Activated B cell treated with CpG ODN at 0.5 μM for 24 hours (primary cell): ENCODE data around the gene ANXA4. TPM values are rescaled to one million over a fixed set of nuclear protein-coding genes. Genes with fewer than 3 reads are reported as not detected.

Source experiments
- ATAC-seq: fragments of 200-7000 bp; cut with Tn5 transposase; one replicate; pipeline ENCODE4 v1.10.0; 2021; ENCODE audit warnings: low read depth, mild to moderate bottlenecking, moderate library complexity
- CTCF ChIA-PET: fragments of 350-600 bp; sonication (Branson Sonifier 250); formaldehyde crosslinking; loops from one replicate; lab custom pipeline; 2021; ENCODE audit warnings: antibody characterized with exemption; lab: Charles Lee
- POLR2A ChIA-PET: fragments of 350-600 bp; sonication (Branson Sonifier 250); formaldehyde crosslinking; loops from one replicate; lab custom pipeline; 2021; ENCODE audit warnings: antibody characterized with exemption; lab: Charles Lee
- DNase-seq: peaks from one replicate; pipeline ENCODE4 v3.0.0; 2022
- H3K27ac Mint-ChIP-seq: one replicate; pipeline ENCODE4 v1.8.0; 2020; ENCODE audit warnings: mixed read lengths
- H3K27me3 Mint-ChIP-seq: one replicate; pipeline ENCODE4 v1.8.0; 2021; ENCODE audit warnings: mixed read lengths
- H3K36me3 Mint-ChIP-seq: one replicate; pipeline ENCODE4 v1.8.0; 2021; ENCODE audit warnings: low read depth, mixed read lengths
- H3K4me1 Mint-ChIP-seq: one replicate; pipeline ENCODE4 v1.8.0; 2021; ENCODE audit warnings: mixed read lengths
- H3K4me3 Mint-ChIP-seq: one replicate; pipeline ENCODE4 v1.8.0; 2020; ENCODE audit warnings: mild to moderate bottlenecking, mixed read lengths
- H3K9me3 Mint-ChIP-seq: one replicate; pipeline ENCODE4 v1.8.0; 2020; ENCODE audit warnings: mixed read lengths
- CTCF ChIP-seq: fragments of 200-600 bp; IDR thresholded peaks from one replicate; pipeline ENCODE4 v1.8.0; 2022; ENCODE audit warnings: antibody characterized with exemption, mild to moderate bottlenecking
- intact Hi-C: fragments of 100-400 bp; cut with micrococcal nuclease; formaldehyde crosslinking; loops from one replicate; pipeline ENCODE4 v1.15.1; 2024
- total RNA-seq: library from RNA; stranded (reverse); gene quantifications from 2 replicates; pipeline ENCODE4 v1.2.3, GENCODE V29; 2022

The ANXA4 gene
- total RNA-seq, 1 donor from 2014 or later, result 32.0 TPM

GRCh38 chr2:69807821-69808540, 66.0 kb downstream of the ANXA4 start:
- Mint-ChIP-seq H3K9me3 (no peaks in the 10 kb centered on the region), H3K27ac (no peak overlapping the region), H3K4me1 (peaks cover 18% of the 10 kb centered on the region), H3K4me3 (no peak overlapping the region), H3K36me3 (peaks cover 55% of the 10 kb centered on the region), H3K27me3 (no peaks in the 10 kb centered on the region)
- TF ChIP-seq CTCF, result no peak
- DNase-seq, result no peak
- intact Hi-C loops, result no loop called here
- no peak for ATAC-seq
- POLR2A ChIA-PET, result no interaction called here
- CTCF ChIA-PET, result interaction anchor here (3.3 kb wide), 1 partner anchor 83 kb away, joined by 17 read pairs; no protein-coding TSS in a partner anchor

DNA sequence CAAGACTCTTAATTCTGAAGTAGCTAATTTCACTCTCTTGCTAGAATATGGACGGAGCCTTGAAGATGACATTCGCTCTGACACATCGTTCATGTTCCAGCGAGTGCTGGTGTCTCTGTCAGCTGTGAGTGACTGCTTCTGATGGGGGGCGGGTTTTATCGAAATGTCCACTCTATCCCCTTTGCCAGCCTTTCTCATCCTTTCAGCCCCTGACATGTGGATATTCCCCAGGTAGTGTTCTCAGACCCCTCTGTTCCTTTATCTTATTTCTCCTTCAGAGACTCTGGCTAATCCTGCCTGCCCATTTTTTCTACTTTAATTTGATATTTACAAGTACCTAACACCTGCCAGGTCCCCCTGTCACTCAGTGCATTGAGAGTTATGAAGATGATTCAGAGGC, 68.6 kb downstream of the ANXA4 start:
- H3K27ac Mint-ChIP-seq, result no peak overlapping the region
- DNase-seq (no peak), ATAC-seq (no peak)
- intact Hi-C loops, result no loop called here
- no peaks in the 10 kb centered on the region for H3K9me3 Mint-ChIP-seq
- ChIA-PET POLR2A (no interaction called here), CTCF (interaction anchor here (1.4 to 13.5 kb wide), 3 partner anchors 11 to 86 kb away, joined by 3 to 362 read pairs (median 17); no protein-coding TSS in a partner anchor)
- no peak overlapping the region for H3K4me3 Mint-ChIP-seq
- no peaks in the 10 kb centered on the region for H3K27me3 Mint-ChIP-seq
- peaks cover 51% of the 10 kb centered on the region for H3K36me3 Mint-ChIP-seq
- peaks cover under 1% of the 10 kb centered on the region for H3K4me1 Mint-ChIP-seq
- no peak for TF ChIP-seq CTCF

DNA sequence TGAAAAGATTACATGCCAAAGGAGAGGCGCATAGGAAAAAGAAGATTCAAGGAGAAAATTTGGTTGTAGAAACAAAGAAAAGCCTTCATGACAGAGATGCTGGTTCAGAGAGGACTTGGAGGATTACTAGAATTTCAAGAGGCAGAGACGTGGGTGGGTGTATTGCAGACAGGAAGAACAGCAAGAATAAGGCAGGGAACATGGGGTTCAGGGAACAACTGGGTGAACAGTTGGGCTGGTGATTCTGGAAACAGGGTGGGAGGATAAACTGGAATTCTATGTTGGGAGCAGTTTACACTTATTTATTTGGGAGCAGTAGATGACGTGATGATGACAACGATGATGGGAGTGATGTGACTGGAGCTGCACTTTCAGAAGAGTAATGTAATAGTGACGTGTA, 69.1 kb downstream of the ANXA4 start:
- H3K9me3 Mint-ChIP-seq, result no peaks in the 10 kb centered on the region
- no peak overlapping the region for H3K4me3 Mint-ChIP-seq
- intact Hi-C loops, result no loop called here
- no peak for TF ChIP-seq CTCF
- POLR2A ChIA-PET, result interaction anchor here (1.7 kb wide), 1 partner anchor 8 kb away, joined by 6 read pairs; no protein-coding TSS in a partner anchor
- ATAC-seq (no peak), DNase-seq (no peak)
- CTCF ChIA-PET, result interaction anchor here (13.5 kb wide), 1 partner anchor 86 kb away, joined by 362 read pairs; no protein-coding TSS in a partner anchor
- H3K4me1 Mint-ChIP-seq, result no peaks in the 10 kb centered on the region
- peaks cover 48% of the 10 kb centered on the region for H3K36me3 Mint-ChIP-seq
- no peaks in the 10 kb centered on the region for H3K27me3 Mint-ChIP-seq
- H3K27ac Mint-ChIP-seq, result no peak overlapping the region

DNA sequence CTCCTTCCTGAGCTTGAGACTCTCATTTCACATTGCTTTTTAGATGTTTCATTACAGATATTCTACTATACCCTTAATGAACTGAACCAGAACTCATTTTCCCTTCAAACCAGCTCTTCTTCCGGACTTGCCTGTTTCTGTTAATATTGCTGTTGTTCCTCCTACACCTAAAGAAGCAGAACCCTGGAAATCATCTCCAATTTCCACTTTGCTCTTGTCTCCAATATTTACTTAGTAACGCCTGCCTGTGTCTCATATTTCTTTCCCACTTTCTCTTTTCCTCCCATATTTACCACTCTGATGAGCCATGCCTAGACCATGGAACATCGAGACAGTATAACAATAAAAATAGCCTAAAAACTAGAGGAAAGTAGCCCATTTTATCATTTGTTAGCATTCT, 69.7 kb downstream of the ANXA4 start:
- ChIA-PET CTCF (interaction anchor here (13.5 kb wide), 1 partner anchor 86 kb away, joined by 362 read pairs; no protein-coding TSS in a partner anchor), POLR2A (interaction anchor here (1.7 kb wide), 1 partner anchor 9 kb away, joined by 6 read pairs; no protein-coding TSS in a partner anchor)
- DNase-seq (no peak), ATAC-seq (no peak)
- intact Hi-C loops, result no loop called here
- Mint-ChIP-seq H3K4me1 (no peaks in the 10 kb centered on the region), H3K4me3 (no peak overlapping the region), H3K27me3 (no peaks in the 10 kb centered on the region), H3K36me3 (peaks cover 42% of the 10 kb centered on the region), H3K27ac (no peak overlapping the region), H3K9me3 (no peaks in the 10 kb centered on the region)
- no peak for TF ChIP-seq CTCF

DNA sequence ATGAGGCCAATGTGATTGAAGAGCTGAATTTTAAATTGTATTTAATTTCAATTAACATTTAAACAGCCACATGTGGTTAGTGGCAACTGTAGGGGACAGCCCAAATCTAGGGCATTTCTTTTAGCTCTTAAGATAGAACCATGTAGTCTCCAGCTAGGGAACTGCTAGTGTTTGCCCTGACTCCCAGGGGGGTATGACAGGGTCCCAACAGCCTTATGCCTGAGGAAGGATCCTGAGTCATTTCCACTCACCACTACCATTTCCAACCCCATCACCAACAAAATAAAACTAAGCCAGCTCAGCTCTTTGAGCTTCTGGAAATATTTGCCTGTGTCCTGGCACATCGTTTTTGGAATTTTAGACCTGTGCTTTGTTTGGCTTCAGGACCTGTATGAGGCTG, 73.8 kb downstream of the ANXA4 start:
- DNase-seq (no peak), ATAC-seq (no peak)
- no peak overlapping the region for H3K4me3 Mint-ChIP-seq
- H3K27me3 Mint-ChIP-seq, result no peaks in the 10 kb centered on the region
- CTCF ChIA-PET, result interaction anchor here (1.2 to 13.5 kb wide), 10 partner anchors 12 to 99 kb away, joined by 3 to 362 read pairs (median 12); partner anchors contain the start of genes ANXA4 and GMCL1
- no peak for TF ChIP-seq CTCF
- peaks cover 31% of the 10 kb centered on the region for H3K36me3 Mint-ChIP-seq
- H3K4me1 Mint-ChIP-seq, result peaks cover 5% of the 10 kb centered on the region
- POLR2A ChIA-PET, result interaction anchor here (1.1 to 2.3 kb wide), 2 partner anchors 12 to 91 kb away, joined by 3 to 12 read pairs; no protein-coding TSS in a partner anchor
- H3K27ac Mint-ChIP-seq, result no peak overlapping the region
- H3K9me3 Mint-ChIP-seq, result no peaks in the 10 kb centered on the region
- intact Hi-C loops, result loop anchor here (2.0 kb wide), 1 partner anchor 41 kb away; no protein-coding TSS in a partner anchor
